ENCODE data around the gene SIX2.

- TF ChIP-seq, protein P1, sequence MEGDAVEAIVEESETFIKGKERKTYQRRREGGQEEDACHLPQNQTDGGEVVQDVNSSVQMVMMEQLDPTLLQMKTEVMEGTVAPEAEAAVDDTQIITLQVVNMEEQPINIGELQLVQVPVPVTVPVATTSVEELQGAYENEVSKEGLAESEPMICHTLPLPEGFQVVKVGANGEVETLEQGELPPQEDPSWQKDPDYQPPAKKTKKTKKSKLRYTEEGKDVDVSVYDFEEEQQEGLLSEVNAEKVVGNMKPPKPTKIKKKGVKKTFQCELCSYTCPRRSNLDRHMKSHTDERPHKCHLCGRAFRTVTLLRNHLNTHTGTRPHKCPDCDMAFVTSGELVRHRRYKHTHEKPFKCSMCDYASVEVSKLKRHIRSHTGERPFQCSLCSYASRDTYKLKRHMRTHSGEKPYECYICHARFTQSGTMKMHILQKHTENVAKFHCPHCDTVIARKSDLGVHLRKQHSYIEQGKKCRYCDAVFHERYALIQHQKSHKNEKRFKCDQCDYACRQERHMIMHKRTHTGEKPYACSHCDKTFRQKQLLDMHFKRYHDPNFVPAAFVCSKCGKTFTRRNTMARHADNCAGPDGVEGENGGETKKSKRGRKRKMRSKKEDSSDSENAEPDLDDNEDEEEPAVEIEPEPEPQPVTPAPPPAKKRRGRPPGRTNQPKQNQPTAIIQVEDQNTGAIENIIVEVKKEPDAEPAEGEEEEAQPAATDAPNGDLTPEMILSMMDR (IDR thresholded peaks at IDR 0.05; ENCODE audit: control extremely low read depth in 1 of 3, insufficient read depth in 1 of 3, low read depth in 1 of 3, low read length in 3 of 3): no peak
- TF ChIP-seq POLR2A (IDR thresholded peaks at IDR 0.05; ENCODE audit: control extremely low read depth in 1 of 2, low read depth in 2 of 2, low read length in 2 of 2) (no peak), POLR2AphosphoS5 (IDR thresholded peaks at IDR 0.05; ENCODE audit: low read depth, low read length) (no peak), YY1 (IDR thresholded peaks at IDR 0.05; ENCODE audit: low read depth, low read length) (no peak), ZNF274 (IDR thresholded peaks at IDR 0.05; ENCODE audit: borderline replicate concordance, extremely low read depth, low read length) (no peak), EZH2 (IDR thresholded peaks at IDR 0.05; ENCODE audit: low read depth, low read length, severe bottlenecking) (no peak), HDAC6 (IDR thresholded peaks at IDR 0.05; ENCODE audit: low read depth, low read length) (no peak), CBX8 (IDR thresholded peaks at IDR 0.05; ENCODE audit: borderline replicate concordance, low read depth, low read length) (no peak), SRF (IDR thresholded peaks at IDR 0.05; ENCODE audit: low read depth, low read length) (no peak)
These were observed 17.7 kb upstream of the SIX2 start for GRCh38 chr2:45026924-45027450.
